Muscle layer of duodenum (tissue), 2 donors: ENCODE measurements around the gene MUC15.

ENCODE experiments used
- H3K27ac ChIP-seq: one replicate; pipeline ENCODE4 v1.7.0; 2013; ENCODE audit warnings: mild to moderate bottlenecking, low read length
- H3K27me3 ChIP-seq: one replicate; pipeline ENCODE4 v1.7.0; 2013; ENCODE audit warnings: low read depth, mild to moderate bottlenecking, control low read depth, low read length
- H3K36me3 ChIP-seq, 2 donors: one replicate each; pipeline ENCODE4 v1.7.0; 2013; ENCODE audit warnings: low read length in 2 of 2, control low read depth in 1 of 2, mild to moderate bottlenecking in 1 of 2; ENCODE audit not compliant: insufficient read depth in 2 of 2, control insufficient read depth in 1 of 2
- H3K4me1 ChIP-seq, 2 donors: one replicate each; pipeline ENCODE4 v1.7.0; 2013; ENCODE audit warnings: low read length in 2 of 2, mild to moderate bottlenecking in 2 of 2, control low read depth in 1 of 2, moderate library complexity in 1 of 2; ENCODE audit not compliant: insufficient read depth in 2 of 2, control insufficient read depth in 1 of 2
- H3K4me3 ChIP-seq, 2 donors: one replicate each; pipeline ENCODE4 v1.7.0; 2013; ENCODE audit warnings: low read length in 2 of 2, low read depth in 1 of 2, mild to moderate bottlenecking in 1 of 2
- H3K9me3 ChIP-seq, 2 donors: one replicate each; pipeline ENCODE4 v1.7.0; 2013; ENCODE audit warnings: low read length in 2 of 2, control low read depth in 1 of 2, mild to moderate bottlenecking in 1 of 2; ENCODE audit not compliant: control insufficient read depth in 1 of 2
- donor health status: healthy.

The MUC15 gene

GRCh38 chr11:26572770-26573402 is 823 bp upstream of the MUC15 start:
- no peak overlapping the region for H3K4me3 ChIP-seq
- H3K27ac ChIP-seq = no peak overlapping the region

DNA sequence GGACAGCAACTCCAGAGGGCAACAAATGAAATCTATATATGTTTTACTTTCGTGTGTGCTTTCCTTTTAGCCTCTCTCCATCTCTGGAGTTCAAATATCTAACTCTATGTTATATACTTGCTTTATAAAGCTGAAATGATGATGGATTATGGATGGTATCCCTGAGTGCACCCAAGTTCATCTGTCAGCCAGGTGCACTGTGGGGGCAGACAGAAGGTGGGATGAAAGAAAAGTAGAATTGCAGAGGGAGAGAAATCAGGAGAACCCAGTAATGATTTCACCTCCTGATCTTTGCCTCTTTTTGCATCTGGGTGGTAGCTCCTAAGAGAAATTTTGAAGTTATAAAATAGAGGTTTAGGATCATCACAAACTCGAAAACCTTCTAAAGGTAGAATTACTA is 2.4 kb downstream of the MUC15 start:
- H3K27ac ChIP-seq = no peak overlapping the region
- H3K27me3 ChIP-seq = no peaks in the 10 kb centered on the region
- H3K4me1 ChIP-seq = peaks cover 0 to 6% of the 10 kb centered on the region in 2 donors
- no peak overlapping the region for H3K4me3 ChIP-seq
- H3K36me3 ChIP-seq = no peaks in the 10 kb centered on the region
- H3K9me3 ChIP-seq = no peaks in the 10 kb centered on the region

More at GRCh38 chr11:26572770-26573402, 823 bp upstream of the MUC15 start:
- Histone ChIP-seq H3K9me3 (no peaks in the 10 kb centered on the region), H3K27me3 (no peaks in the 10 kb centered on the region), H3K36me3 (no peaks in the 10 kb centered on the region), H3K4me1 (peaks cover 0 to 6% of the 10 kb centered on the region in 2 donors)

DNA sequence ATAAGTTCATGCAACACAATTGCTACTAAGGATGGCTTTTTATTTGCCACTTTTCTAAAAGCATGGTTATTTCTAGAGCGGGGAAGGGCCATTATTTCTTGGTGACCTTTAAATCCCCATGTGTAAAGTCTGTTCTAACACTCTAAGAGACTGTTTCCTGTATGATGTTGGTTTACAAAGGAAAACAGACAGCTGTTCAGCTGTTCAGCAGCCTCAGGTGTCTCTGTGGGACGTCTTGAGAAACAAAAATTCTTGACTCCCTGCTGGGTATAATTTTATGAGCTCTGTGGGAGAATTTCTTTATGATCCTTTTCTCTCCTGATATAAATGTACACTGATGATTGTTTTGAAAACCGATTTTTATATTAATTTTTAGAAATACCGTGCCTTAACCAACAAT is 13.9 kb downstream of the MUC15 start:
- no peaks in the 10 kb centered on the region for H3K9me3 ChIP-seq
- no peaks in the 10 kb centered on the region for H3K27me3 ChIP-seq
- no peaks in the 10 kb centered on the region for H3K4me1 ChIP-seq
- H3K27ac ChIP-seq = no peak overlapping the region
- no peaks in the 10 kb centered on the region for H3K36me3 ChIP-seq
- no peak overlapping the region for H3K4me3 ChIP-seq

- Histone ChIP-seq H3K9me3 (no peaks in the 10 kb centered on the region), H3K4me1 (no peaks in the 10 kb centered on the region), H3K27ac (no peak overlapping the region), H3K36me3 (no peaks in the 10 kb centered on the region), H3K27me3 (no peaks in the 10 kb centered on the region), H3K4me3 (no peak overlapping the region)
Measured at GRCh38 chr11:26557666-26558065, 14.4 kb downstream of the MUC15 start.

DNA sequence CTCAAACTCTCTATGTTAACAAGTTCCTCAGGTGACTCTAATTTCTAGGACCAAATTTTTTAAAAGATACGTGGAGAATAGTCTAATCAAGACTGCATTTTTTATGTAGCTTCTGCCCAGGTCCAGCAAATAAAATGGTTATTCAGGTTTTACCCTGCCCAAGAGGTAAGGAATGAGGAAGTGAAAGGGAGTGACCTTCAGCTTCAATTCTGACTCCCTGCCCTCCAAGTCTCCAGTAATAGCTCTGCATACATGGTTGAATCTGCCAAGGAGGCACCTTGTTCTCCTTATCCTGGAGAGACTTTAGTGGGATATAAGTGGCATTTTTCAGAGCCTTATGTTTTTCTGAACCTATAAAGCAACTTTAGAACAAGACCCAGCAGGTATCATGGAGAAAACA is 15.5 kb downstream of the MUC15 start:
- H3K36me3 ChIP-seq = no peaks in the 10 kb centered on the region
- no peaks in the 10 kb centered on the region for H3K4me1 ChIP-seq
- H3K27me3 ChIP-seq = no peaks in the 10 kb centered on the region
- no peak overlapping the region for H3K4me3 ChIP-seq
- H3K9me3 ChIP-seq = no peaks in the 10 kb centered on the region
- no peak overlapping the region for H3K27ac ChIP-seq

DNA sequence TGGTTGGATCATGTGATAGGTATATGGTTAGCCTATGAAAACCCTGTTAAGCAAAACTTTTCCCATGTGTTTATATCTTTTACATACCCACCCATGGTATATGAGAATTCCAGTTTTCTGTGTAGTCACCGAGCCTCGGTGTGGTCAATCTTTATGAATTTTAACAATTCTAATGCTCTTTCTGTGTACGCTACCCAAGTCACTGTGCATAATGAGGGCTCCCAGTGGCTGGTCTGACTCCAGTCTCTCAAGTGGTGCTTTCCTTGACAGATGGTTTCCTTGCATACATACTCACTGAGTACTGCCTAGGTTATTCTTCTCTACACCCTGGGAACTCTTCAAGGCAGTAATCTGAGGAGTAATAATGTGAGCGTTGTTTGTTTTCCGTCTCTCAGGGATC is 17.6 kb downstream of the MUC15 start:
- H3K4me3 ChIP-seq = no peak overlapping the region
- no peaks in the 10 kb centered on the region for H3K4me1 ChIP-seq
- no peak overlapping the region for H3K27ac ChIP-seq
- no peaks in the 10 kb centered on the region for H3K36me3 ChIP-seq
- no peaks in the 10 kb centered on the region for H3K9me3 ChIP-seq
- no peaks in the 10 kb centered on the region for H3K27me3 ChIP-seq

DNA sequence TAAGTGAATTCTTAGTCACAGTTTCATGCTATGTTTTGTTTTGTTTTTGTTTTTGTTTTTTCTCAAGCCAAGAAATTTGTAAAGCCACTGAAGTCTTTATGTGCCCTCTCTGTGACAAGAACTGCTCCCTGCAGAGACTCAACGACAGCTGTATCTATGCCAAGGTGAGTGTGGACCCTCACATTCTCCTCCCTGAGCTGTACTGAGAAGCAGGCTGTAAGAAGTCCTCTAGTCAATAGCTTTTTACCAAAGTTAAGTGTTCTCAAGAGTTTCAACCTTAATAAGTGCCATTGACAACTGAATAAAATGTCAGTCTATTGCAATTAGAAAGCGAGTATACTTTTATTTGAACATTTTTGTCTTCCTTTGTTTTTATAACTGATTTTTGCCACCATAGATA is 18.9 kb downstream of the MUC15 start:
- no peak overlapping the region for H3K4me3 ChIP-seq
- H3K27me3 ChIP-seq = no peaks in the 10 kb centered on the region
- no peaks in the 10 kb centered on the region for H3K4me1 ChIP-seq
- no peaks in the 10 kb centered on the region for H3K36me3 ChIP-seq
- no peaks in the 10 kb centered on the region for H3K9me3 ChIP-seq
- H3K27ac ChIP-seq = no peak overlapping the region

GRCh38 chr11:26551186-26551801 is 20.8 kb downstream of the MUC15 start:
- Histone ChIP-seq H3K9me3 (no peaks in the 10 kb centered on the region), H3K4me1 (no peaks in the 10 kb centered on the region), H3K4me3 (no peak overlapping the region), H3K27ac (no peak overlapping the region), H3K36me3 (no peaks in the 10 kb centered on the region), H3K27me3 (no peaks in the 10 kb centered on the region)

- Histone ChIP-seq H3K4me1 (no peaks in the 10 kb centered on the region), H3K27me3 (no peaks in the 10 kb centered on the region), H3K9me3 (no peaks in the 10 kb centered on the region), H3K4me3 (no peak overlapping the region), H3K36me3 (no peaks in the 10 kb centered on the region), H3K27ac (no peak overlapping the region)
Measured at GRCh38 chr11:26550022-26550421, 22.0 kb downstream of the MUC15 start.

- no peak overlapping the region for H3K4me3 ChIP-seq
- no peaks in the 10 kb centered on the region for H3K9me3 ChIP-seq
- no peaks in the 10 kb centered on the region for H3K36me3 ChIP-seq
- H3K27me3 ChIP-seq = no peaks in the 10 kb centered on the region
- H3K27ac ChIP-seq = no peak overlapping the region
- no peaks in the 10 kb centered on the region for H3K4me1 ChIP-seq
Measured at GRCh38 chr11:26549176-26549575, 22.9 kb downstream of the MUC15 start.

- Histone ChIP-seq H3K4me1 (no peaks in the 10 kb centered on the region), H3K36me3 (no peaks in the 10 kb centered on the region), H3K9me3 (no peaks in the 10 kb centered on the region), H3K27ac (no peak overlapping the region), H3K27me3 (no peaks in the 10 kb centered on the region), H3K4me3 (no peak overlapping the region)
Measured at GRCh38 chr11:26541870-26542269, 30.2 kb downstream of the MUC15 start.

DNA sequence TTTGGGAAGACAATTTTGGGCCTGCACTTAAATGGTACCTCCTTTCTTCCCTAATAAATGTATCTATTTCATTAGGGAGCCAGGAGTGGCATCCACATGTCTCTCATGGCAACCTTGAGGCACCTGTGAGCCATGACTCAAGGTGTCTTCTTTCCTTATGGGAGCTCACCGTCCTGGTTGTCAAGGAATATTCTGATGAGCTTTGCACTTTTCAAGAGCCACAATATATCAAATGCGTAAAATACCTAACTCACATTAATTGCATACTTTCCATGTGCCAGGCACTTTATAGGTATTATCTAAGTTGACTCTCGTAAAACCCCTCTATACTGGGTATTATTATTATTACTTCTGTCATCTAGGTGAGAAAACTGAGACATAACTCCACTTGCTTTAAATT is 32.5 kb downstream of the MUC15 start:
- Histone ChIP-seq H3K27me3 (no peaks in the 10 kb centered on the region), H3K36me3 (no peaks in the 10 kb centered on the region), H3K4me1 (no peaks in the 10 kb centered on the region), H3K9me3 (no peaks in the 10 kb centered on the region), H3K4me3 (no peak overlapping the region), H3K27ac (no peak overlapping the region)
